ENCODE data around the gene NFKBIL1. TPM values are rescaled to one million over a fixed set of nuclear protein-coding genes. Genes with fewer than 3 reads are reported as not detected.
A peak's percentile ranks its signal among the peaks of the same experiment; 100 is the strongest.

The NFKBIL1 gene
- total and polyA plus RNA-seq, 12 donors, result 5.0 to 46.2 (median 27.8) TPM

DNA sequence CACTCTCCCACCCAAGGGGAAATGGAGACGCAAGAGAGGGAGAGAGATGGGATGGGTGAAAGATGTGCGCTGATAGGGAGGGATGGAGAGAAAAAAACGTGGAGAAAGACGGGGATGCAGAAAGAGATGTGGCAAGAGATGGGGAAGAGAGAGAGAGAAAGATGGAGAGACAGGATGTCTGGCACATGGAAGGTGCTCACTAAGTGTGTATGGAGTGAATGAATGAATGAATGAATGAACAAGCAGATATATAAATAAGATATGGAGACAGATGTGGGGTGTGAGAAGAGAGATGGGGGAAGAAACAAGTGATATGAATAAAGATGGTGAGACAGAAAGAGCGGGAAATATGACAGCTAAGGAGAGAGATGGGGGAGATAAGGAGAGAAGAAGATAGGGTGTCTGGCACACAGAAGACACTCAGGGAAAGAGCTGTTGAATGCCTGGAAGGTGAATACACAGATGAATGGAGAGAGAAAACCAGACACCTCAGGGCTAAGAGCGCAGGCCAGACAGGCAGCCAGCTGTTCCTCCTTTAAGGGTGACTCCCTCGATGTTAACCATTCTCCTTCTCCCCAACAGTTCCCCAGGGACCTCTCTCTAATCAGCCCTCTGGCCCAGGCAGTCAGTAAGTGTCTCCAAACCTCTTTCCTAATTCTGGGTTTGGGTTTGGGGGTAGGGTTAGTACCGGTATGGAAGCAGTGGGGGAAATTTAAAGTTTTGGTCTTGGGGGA lies 28.7 kb downstream of the NFKBIL1 start:
- no peaks in the 10 kb centered on the region for H3K27me3 ChIP-seq
- WGBS, 4 donors, result 64 to 71% (median 68%) methylated on average over 8 of the region's 8 CpGs
- H3K4me1 ChIP-seq (replicated peaks in 1 of 2), result peaks cover 0 to 4% of the 10 kb centered on the region in 2 donors
- no peak for TF ChIP-seq CTCF (IDR thresholded peaks at IDR 0.05)
- TF ChIP-seq POLR2A (IDR thresholded peaks at IDR 0.05), result no peak
- peak overlapping the region in 1 of 5 donors; percentile 65 for H3K27ac ChIP-seq
- H3K36me3 ChIP-seq (replicated peaks in 1 of 2), result no peaks in the 10 kb centered on the region
- peak overlapping the region in 1 of 4 donors; percentile 47 for H3K4me3 ChIP-seq
- DNase-seq, result no peak
- intact Hi-C loops (cut with DNase I), result no loop called here
- H3K9me3 ChIP-seq (replicated peaks in 1 of 3), result no peaks in the 10 kb centered on the region

DNA sequence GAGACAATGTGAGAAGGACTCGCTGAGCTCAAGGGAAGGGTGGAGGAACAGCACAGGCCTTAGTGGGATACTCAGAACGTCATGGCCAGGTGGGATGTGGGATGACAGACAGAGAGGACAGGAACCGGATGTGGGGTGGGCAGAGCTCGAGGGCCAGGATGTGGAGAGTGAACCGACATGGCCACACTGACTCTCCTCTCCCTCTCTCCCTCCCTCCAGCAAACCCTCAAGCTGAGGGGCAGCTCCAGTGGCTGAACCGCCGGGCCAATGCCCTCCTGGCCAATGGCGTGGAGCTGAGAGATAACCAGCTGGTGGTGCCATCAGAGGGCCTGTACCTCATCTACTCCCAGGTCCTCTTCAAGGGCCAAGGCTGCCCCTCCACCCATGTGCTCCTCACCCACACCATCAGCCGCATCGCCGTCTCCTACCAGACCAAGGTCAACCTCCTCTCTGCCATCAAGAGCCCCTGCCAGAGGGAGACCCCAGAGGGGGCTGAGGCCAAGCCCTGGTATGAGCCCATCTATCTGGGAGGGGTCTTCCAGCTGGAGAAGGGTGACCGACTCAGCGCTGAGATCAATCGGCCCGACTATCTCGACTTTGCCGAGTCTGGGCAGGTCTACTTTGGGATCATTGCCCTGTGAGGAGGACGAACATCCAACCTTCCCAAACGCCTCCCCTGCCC lies 29.6 kb downstream of the NFKBIL1 start:
- 82 to 91% (median 86%) methylated on average over 15 to 19 of the region's 19 CpGs for WGBS, 4 donors
- no peak for DNase-seq
- Histone ChIP-seq H3K27me3 (no peaks in the 10 kb centered on the region), H3K27ac (no peak overlapping the region), H3K4me1 (replicated peaks in 1 of 2) (peaks cover 4 to 5% of the 10 kb centered on the region in 2 donors), H3K36me3 (replicated peaks in 1 of 2) (no peaks in the 10 kb centered on the region), H3K9me3 (replicated peaks in 1 of 3) (no peaks in the 10 kb centered on the region), H3K4me3 (no peak overlapping the region)
- TF ChIP-seq POLR2A (IDR thresholded peaks at IDR 0.05) (no peak), CTCF (IDR thresholded peaks at IDR 0.05) (no peak)
- intact Hi-C loops (cut with DNase I), result no loop called here

GRCh38 chr6:31577579-31577966 lies 30.2 kb downstream of the NFKBIL1 start:
- no peaks in the 10 kb centered on the region for H3K36me3 ChIP-seq (replicated peaks in 1 of 2)
- H3K27ac ChIP-seq, result no peak overlapping the region
- no peak for TF ChIP-seq CTCF (IDR thresholded peaks at IDR 0.05)
- no peak for TF ChIP-seq POLR2A (IDR thresholded peaks at IDR 0.05)
- no peak for DNase-seq
- 82 to 88% (median 84%) methylated on average over 3 of the region's 3 CpGs for WGBS, 4 donors
- no peaks in the 10 kb centered on the region for H3K27me3 ChIP-seq
- no peak overlapping the region for H3K4me3 ChIP-seq
- no peaks in the 10 kb centered on the region for H3K9me3 ChIP-seq (replicated peaks in 1 of 3)
- intact Hi-C loops (cut with DNase I), result no loop called here
- peaks cover 4 to 5% of the 10 kb centered on the region in 2 donors for H3K4me1 ChIP-seq (replicated peaks in 1 of 2)

GRCh38 chr6:31578184-31579118 lies 31.0 kb downstream of the NFKBIL1 start:
- no peak overlapping the region for H3K4me3 ChIP-seq
- H3K27ac ChIP-seq, result no peak overlapping the region
- peaks cover 4 to 5% of the 10 kb centered on the region in 2 donors for H3K4me1 ChIP-seq (replicated peaks in 1 of 2)
- no peak for TF ChIP-seq CTCF (IDR thresholded peaks at IDR 0.05)
- no peak for TF ChIP-seq POLR2A (IDR thresholded peaks at IDR 0.05)
- 85 to 89% (median 87%) methylated on average over 9 to 12 of the region's 12 CpGs for WGBS, 4 donors
- no peak for DNase-seq
- H3K27me3 ChIP-seq, result no peaks in the 10 kb centered on the region
- H3K9me3 ChIP-seq (replicated peaks in 1 of 3), result no peaks in the 10 kb centered on the region
- intact Hi-C loops (cut with DNase I), result no loop called here
- no peaks in the 10 kb centered on the region for H3K36me3 ChIP-seq (replicated peaks in 1 of 2)

Data from adrenal gland (tissue), 12 donors.